ENCODE results near the gene CYB5R3.

The CYB5R3 gene

GRCh38 chr22:42693055-42693762 is 44.0 kb upstream of the CYB5R3 start:
- H3K4me3 ChIP-seq (ENCODE audit: low read depth, low read length), result no peak overlapping the region
- in situ Hi-C loops (cut with HindIII; ENCODE audit: low sequenced_read_pairs), result no loop called here
- no peak for TF ChIP-seq CTCF (IDR thresholded peaks at IDR 0.05; ENCODE audit: low read depth, low read length)
- DNase-seq (ENCODE audit: low read depth, low spot score), result no peak

- H3K4me3 ChIP-seq (ENCODE audit: low read depth, low read length), result no peak overlapping the region
- no peak for TF ChIP-seq CTCF (IDR thresholded peaks at IDR 0.05; ENCODE audit: low read depth, low read length)
- in situ Hi-C loops (cut with HindIII; ENCODE audit: low sequenced_read_pairs), result no loop called here
- DNase-seq (ENCODE audit: low read depth, low spot score), result no peak
These were observed 43.3 kb upstream of the CYB5R3 start for GRCh38 chr22:42692239-42693054.

- in situ Hi-C loops (cut with HindIII; ENCODE audit: low sequenced_read_pairs), result no loop called here
These were observed 42.2 kb upstream of the CYB5R3 start for GRCh38 chr22:42691440-42691839.

GRCh38 chr22:42688241-42689211 is 39.3 kb upstream of the CYB5R3 start:
- DNase-seq (ENCODE audit: low read depth, low spot score), result peak; percentile 93
- in situ Hi-C loops (cut with HindIII; ENCODE audit: low sequenced_read_pairs), result no loop called here
- no peak overlapping the region for H3K4me3 ChIP-seq (ENCODE audit: low read depth, low read length)
- TF ChIP-seq CTCF (IDR thresholded peaks at IDR 0.05; ENCODE audit: low read depth, low read length), result no peak

More at GRCh38 chr22:42691440-42691839, 42.2 kb upstream of the CYB5R3 start:
- H3K4me3 ChIP-seq (ENCODE audit: low read depth, low read length), result no peak overlapping the region
- no peak for TF ChIP-seq CTCF (IDR thresholded peaks at IDR 0.05; ENCODE audit: low read depth, low read length)
- DNase-seq (ENCODE audit: low read depth, low spot score), result no peak

GRCh38 chr22:42686756-42687491 is 37.7 kb upstream of the CYB5R3 start:
- DNase-seq (ENCODE audit: low read depth, low spot score), result no peak
- in situ Hi-C loops (cut with HindIII; ENCODE audit: low sequenced_read_pairs), result no loop called here
- no peak overlapping the region for H3K4me3 ChIP-seq (ENCODE audit: low read depth, low read length)
- no peak for TF ChIP-seq CTCF (IDR thresholded peaks at IDR 0.05; ENCODE audit: low read depth, low read length)
